ENCODE data around the gene RNF149. TPM values are rescaled to one million over a fixed set of nuclear protein-coding genes. Genes with fewer than 3 reads are reported as not detected.
"Not testable (repeated sequence)": the region's sequence is repeated elsewhere in the genome, so short reads cannot be mapped to it uniquely, and the experiment has no call there.

RNF149 gene
- total RNA-seq, 2 experiments from 2014 or later: 139 to 150 TPM

DNA sequence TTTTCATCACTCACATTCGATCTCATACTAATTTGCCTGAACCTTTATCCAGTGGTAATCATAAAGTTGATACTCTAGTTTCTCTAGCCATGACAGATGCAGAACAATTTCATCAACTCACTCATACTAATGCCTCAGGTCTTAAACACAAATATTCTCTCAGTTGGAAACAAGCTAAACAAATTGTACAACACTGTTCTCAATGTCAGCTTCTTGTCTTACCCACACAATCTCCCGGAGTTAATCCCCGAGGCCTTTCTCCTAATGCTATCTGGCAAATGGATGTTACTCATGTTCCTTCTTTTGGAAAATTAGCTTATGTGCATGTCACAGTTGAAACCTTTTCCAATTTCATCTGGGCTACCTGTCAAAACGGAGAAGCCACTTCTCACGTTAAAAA lies 67.3 kb downstream of the RNF149 start:
- DNase-seq: no peak

DNA sequence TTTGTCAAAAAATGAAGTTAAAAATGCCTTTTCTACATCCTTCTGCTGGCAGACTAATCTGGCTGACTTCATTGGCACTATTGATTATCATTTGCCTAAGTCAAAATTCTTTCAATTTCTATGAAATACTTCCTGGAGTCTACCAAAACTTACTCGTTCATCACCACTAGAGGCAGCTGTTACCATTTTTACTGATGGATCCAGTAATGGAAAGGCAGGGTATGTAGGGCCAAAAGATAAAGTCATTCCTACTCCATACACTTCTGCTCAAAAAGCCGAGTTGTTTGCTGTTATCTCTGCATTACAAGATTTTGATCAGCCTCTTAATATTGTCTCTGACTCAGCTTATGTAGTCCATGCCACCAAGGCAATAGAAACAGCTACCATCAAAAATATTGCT lies 67.8 kb downstream of the RNF149 start:
- H3K9me3 ChIP-seq (ENCODE audit: control insufficient read depth in 1 of 2, insufficient read depth in 1 of 2, low read length in 2 of 2); H3K27me3 Mint-ChIP-seq; H3K36me3 Mint-ChIP-seq (ENCODE audit: low read depth); H3K27me3 ChIP-seq (ENCODE audit: control insufficient read depth in 1 of 2, insufficient read depth in 2 of 2, low read length in 2 of 2); H3K4me3 Mint-ChIP-seq; H3K36me3 ChIP-seq (ENCODE audit: insufficient read depth, low read length); H3K4me1 Mint-ChIP-seq (ENCODE audit: low read depth); H3K4me3 ChIP-seq (ENCODE audit: low read length); ATAC-seq (ENCODE audit: poor library complexity); H3K27ac Mint-ChIP-seq; intact Hi-C loops (cut with DNase I, micrococcal nuclease); H3K9me3 Mint-ChIP-seq; H3K4me1 ChIP-seq (ENCODE audit: insufficient read depth, low read length); H3K27ac ChIP-seq (ENCODE audit: low read depth in 1 of 2, low read length in 2 of 2): not testable (repeated sequence)
- DNase-seq: peak in 3 of 14 experiments; percentile 40 to 49 (median 42)
- CTCF ChIA-PET: interaction anchor here (1.3 kb wide), 1 partner anchor 10 kb away, joined by 4 read pairs; no protein-coding TSS in a partner anchor
- TF ChIP-seq, protein P1, sequence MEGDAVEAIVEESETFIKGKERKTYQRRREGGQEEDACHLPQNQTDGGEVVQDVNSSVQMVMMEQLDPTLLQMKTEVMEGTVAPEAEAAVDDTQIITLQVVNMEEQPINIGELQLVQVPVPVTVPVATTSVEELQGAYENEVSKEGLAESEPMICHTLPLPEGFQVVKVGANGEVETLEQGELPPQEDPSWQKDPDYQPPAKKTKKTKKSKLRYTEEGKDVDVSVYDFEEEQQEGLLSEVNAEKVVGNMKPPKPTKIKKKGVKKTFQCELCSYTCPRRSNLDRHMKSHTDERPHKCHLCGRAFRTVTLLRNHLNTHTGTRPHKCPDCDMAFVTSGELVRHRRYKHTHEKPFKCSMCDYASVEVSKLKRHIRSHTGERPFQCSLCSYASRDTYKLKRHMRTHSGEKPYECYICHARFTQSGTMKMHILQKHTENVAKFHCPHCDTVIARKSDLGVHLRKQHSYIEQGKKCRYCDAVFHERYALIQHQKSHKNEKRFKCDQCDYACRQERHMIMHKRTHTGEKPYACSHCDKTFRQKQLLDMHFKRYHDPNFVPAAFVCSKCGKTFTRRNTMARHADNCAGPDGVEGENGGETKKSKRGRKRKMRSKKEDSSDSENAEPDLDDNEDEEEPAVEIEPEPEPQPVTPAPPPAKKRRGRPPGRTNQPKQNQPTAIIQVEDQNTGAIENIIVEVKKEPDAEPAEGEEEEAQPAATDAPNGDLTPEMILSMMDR (IDR thresholded peaks at IDR 0.05): peak; percentile 65
- POLR2A ChIA-PET: interaction anchor here (0.8 to 2.9 kb wide), 2 partner anchors 13 to 121 kb away, joined by 3 to 13 read pairs; partner anchors contain the start of gene CNOT11

More for the DNA sequence above, 67.3 kb downstream of the RNF149 start:
- no peak overlapping the region for H3K4me3 ChIP-seq (ENCODE audit: low read length)
- no peaks in the 10 kb centered on the region for H3K4me1 Mint-ChIP-seq (ENCODE audit: low read depth)
- TF ChIP-seq, protein P1 (IDR thresholded peaks at IDR 0.05): no peak
- H3K9me3 ChIP-seq (ENCODE audit: control insufficient read depth in 1 of 2, insufficient read depth in 1 of 2, low read length in 2 of 2): no peaks in the 10 kb centered on the region
- no peaks in the 10 kb centered on the region for H3K27me3 ChIP-seq (ENCODE audit: control insufficient read depth in 1 of 2, insufficient read depth in 2 of 2, low read length in 2 of 2)
- H3K4me1 ChIP-seq (ENCODE audit: insufficient read depth, low read length): no peaks in the 10 kb centered on the region
- ChIA-PET POLR2A (interaction anchor here (0.8 to 2.9 kb wide), 2 partner anchors 12 to 121 kb away, joined by 3 to 13 read pairs; partner anchors contain the start of gene CNOT11), CTCF (no interaction called here)
- H3K27ac ChIP-seq (ENCODE audit: low read depth in 1 of 2, low read length in 2 of 2): no peak overlapping the region
- H3K27ac Mint-ChIP-seq: no peak overlapping the region
- H3K36me3 ChIP-seq (ENCODE audit: insufficient read depth, low read length): no peaks in the 10 kb centered on the region
- no peaks in the 10 kb centered on the region for H3K36me3 Mint-ChIP-seq (ENCODE audit: low read depth)
- H3K4me3 Mint-ChIP-seq: no peak overlapping the region
- intact Hi-C loops (cut with DNase I, micrococcal nuclease): no loop called here
- no peak for ATAC-seq (ENCODE audit: poor library complexity)
- no peaks in the 10 kb centered on the region for H3K27me3 Mint-ChIP-seq
- no peaks in the 10 kb centered on the region for H3K9me3 Mint-ChIP-seq

DNA sequence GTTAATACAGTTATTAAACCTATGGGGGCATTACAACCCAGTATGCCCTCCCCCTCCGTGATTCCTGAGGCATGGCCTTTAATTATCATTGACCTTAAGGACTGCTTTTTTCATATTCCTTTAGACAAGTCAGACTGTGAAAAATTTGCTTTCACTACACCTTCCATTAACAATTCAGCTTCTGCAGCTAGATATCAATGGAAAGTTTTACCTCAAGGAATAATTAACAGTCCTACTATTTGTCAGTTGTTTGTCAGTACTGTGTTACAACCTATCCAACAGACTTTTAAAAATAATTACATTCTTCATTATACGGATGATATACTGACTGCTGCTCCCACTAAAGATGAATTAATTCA lies 68.8 kb downstream of the RNF149 start:
- intact Hi-C loops (cut with DNase I, micrococcal nuclease); DNase-seq; H3K36me3 ChIP-seq (ENCODE audit: insufficient read depth, low read length); H3K9me3 Mint-ChIP-seq; ATAC-seq (ENCODE audit: poor library complexity); H3K27me3 Mint-ChIP-seq; H3K27ac Mint-ChIP-seq; H3K4me1 Mint-ChIP-seq (ENCODE audit: low read depth); H3K4me3 ChIP-seq (ENCODE audit: low read length); H3K36me3 Mint-ChIP-seq (ENCODE audit: low read depth); H3K27me3 ChIP-seq (ENCODE audit: control insufficient read depth in 1 of 2, insufficient read depth in 2 of 2, low read length in 2 of 2); H3K4me3 Mint-ChIP-seq; H3K4me1 ChIP-seq (ENCODE audit: insufficient read depth, low read length); H3K9me3 ChIP-seq (ENCODE audit: control insufficient read depth in 1 of 2, insufficient read depth in 1 of 2, low read length in 2 of 2); H3K27ac ChIP-seq (ENCODE audit: low read depth in 1 of 2, low read length in 2 of 2): not testable (repeated sequence)
- POLR2A ChIA-PET: interaction anchor here (2.9 kb wide), 1 partner anchor 14 kb away, joined by 13 read pairs; the partner anchor contains the start of gene CNOT11
- CTCF ChIA-PET: interaction anchor here (0.8 to 1.4 kb wide), 3 partner anchors 11 to 231 kb away, joined by 3 to 4 read pairs (median 4); no protein-coding TSS in a partner anchor
